Activated CD8-positive, alpha-beta T cell treated with anti-CD3 and anti-CD28 coated beads for 36 hours (primary cell): Measurements from ENCODE around the gene OR1F1. TPM values are rescaled to one million over a fixed set of nuclear protein-coding genes. Genes with fewer than 3 reads are reported as not detected.
A peak's percentile ranks its signal among the peaks of the same experiment; 100 is the strongest.

Experiments
- ATAC-seq: fragments of 200-7000 bp; cut with Tn5 transposase; one replicate; pipeline ENCODE4 v1.10.0; 2021; ENCODE audit warnings: mild to moderate bottlenecking, moderate library complexity
- CTCF ChIA-PET: fragments of 350-600 bp; sonication (Branson Sonifier 250); formaldehyde crosslinking; loops from one replicate; lab custom pipeline; 2021; ENCODE audit warnings: antibody characterized with exemption; lab: Charles Lee
- POLR2A ChIA-PET: fragments of 350-600 bp; sonication (Branson Sonifier 250); formaldehyde crosslinking; loops from one replicate; lab custom pipeline; 2021; ENCODE audit warnings: antibody characterized with exemption; lab: Charles Lee
- DNase-seq: peaks from one replicate; pipeline ENCODE4 v3.0.0-alpha.2; 2020
- H3K27ac Mint-ChIP-seq: one replicate; pipeline ENCODE4 v1.8.0; 2021; ENCODE audit warnings: mild to moderate bottlenecking, mixed read lengths
- H3K27me3 Mint-ChIP-seq: one replicate; pipeline ENCODE4 v1.8.0; 2021; ENCODE audit warnings: mixed read lengths
- H3K36me3 Mint-ChIP-seq: one replicate; pipeline ENCODE4 v1.8.0; 2021; ENCODE audit warnings: low read depth, mixed read lengths
- H3K4me1 Mint-ChIP-seq: one replicate; pipeline ENCODE4 v1.8.0; 2021; ENCODE audit warnings: low read depth, mixed read lengths
- H3K4me3 Mint-ChIP-seq: one replicate; pipeline ENCODE4 v1.8.0; 2021; ENCODE audit warnings: mild to moderate bottlenecking, moderate library complexity, mixed read lengths
- H3K9me3 Mint-ChIP-seq: one replicate; pipeline ENCODE4 v1.8.0; 2021; ENCODE audit warnings: mixed read lengths
- CTCF ChIP-seq: fragments of 200-600 bp; IDR thresholded peaks from one replicate; pipeline ENCODE4 v1.8.0; 2022; ENCODE audit warnings: antibody characterized with exemption, mild to moderate bottlenecking
- intact Hi-C: fragments of 100-400 bp; cut with micrococcal nuclease; formaldehyde crosslinking; loops from one replicate; pipeline ENCODE4 v1.10.0; 2022
- total RNA-seq, 2 experiments: library from RNA; stranded (reverse); gene quantifications; one replicate each; pipeline ENCODE4 v1.2.3, GENCODE V29; 2021

OR1F1 gene
- total RNA-seq, 2 experiments from 2014 or later: not detected

GRCh38 chr16:3234543-3234856 lies 46.5 kb downstream of the OR1F1 start:
- Mint-ChIP-seq H3K9me3 (peaks cover 24% of the 10 kb centered on the region), H3K4me1 (peaks cover 34% of the 10 kb centered on the region), H3K27me3 (no peaks in the 10 kb centered on the region), H3K27ac (peak overlapping the region; percentile 97), H3K4me3 (peak overlapping the region; percentile 81), H3K36me3 (peaks cover 46% of the 10 kb centered on the region)
- intact Hi-C loops: no loop called here
- CTCF ChIA-PET: interaction anchor here (0.9 to 1.8 kb wide), 3 partner anchors 11 to 223 kb away, joined by 4 to 8 read pairs (median 4); no protein-coding TSS in a partner anchor
- DNase-seq (no peak), ATAC-seq (peak; percentile 21)
- TF ChIP-seq CTCF: no peak
- POLR2A ChIA-PET: interaction anchor here (0.6 to 2.6 kb wide), 16 partner anchors 9 to 209 kb away, joined by 3 to 13 read pairs (median 4); partner anchors contain the start of genes NAA60 and ZNF213

GRCh38 chr16:3234857-3235561 lies 47.0 kb downstream of the OR1F1 start, which contains the start of gene ZNF200:
ZNF200 (minus strand) TSS chr16:3235158; CDS start chr16:3233755, 1,403 bp downstream.
- CTCF ChIA-PET: interaction anchor here (0.9 to 1.0 kb wide), 2 partner anchors 31 to 222 kb away, joined by 4 read pairs; no protein-coding TSS in a partner anchor
- POLR2A ChIA-PET: interaction anchor here (0.6 to 2.6 kb wide), 15 partner anchors 8 to 209 kb away, joined by 3 to 13 read pairs (median 4); partner anchors contain the start of genes NAA60 and ZNF213
- TF ChIP-seq CTCF: no peak
- peaks cover 42% of the 10 kb centered on the region for H3K36me3 Mint-ChIP-seq
- H3K4me3 Mint-ChIP-seq: peak within 1 kb of the TSS; percentile 81
- DNase-seq (peak; percentile 98), ATAC-seq (peak; percentile 94)
- peaks cover 34% of the 10 kb centered on the region for H3K4me1 Mint-ChIP-seq
- H3K27me3 Mint-ChIP-seq: no peaks in the 10 kb centered on the region
- peaks cover 23% of the 10 kb centered on the region for H3K9me3 Mint-ChIP-seq
- H3K27ac Mint-ChIP-seq: peak within 1 kb of the TSS; percentile 97
- intact Hi-C loops: no loop called here

GRCh38 chr16:3235856-3236669 lies 48.1 kb downstream of the OR1F1 start:
- H3K27me3 Mint-ChIP-seq: no peaks in the 10 kb centered on the region
- H3K4me1 Mint-ChIP-seq: peaks cover 34% of the 10 kb centered on the region
- peak overlapping the region; percentile 67 for H3K4me3 Mint-ChIP-seq
- peak overlapping the region; percentile 82 for H3K27ac Mint-ChIP-seq
- intact Hi-C loops: no loop called here
- CTCF ChIA-PET: interaction anchor here (1.0 to 1.4 kb wide), 3 partner anchors 27 to 35 kb away, joined by 3 to 5 read pairs (median 3); no protein-coding TSS in a partner anchor
- peaks cover 13% of the 10 kb centered on the region for H3K9me3 Mint-ChIP-seq
- DNase-seq (peak; percentile 81), ATAC-seq (no peak)
- POLR2A ChIA-PET: interaction anchor here (0.7 to 2.6 kb wide), 8 partner anchors 10 to 449 kb away, joined by 3 to 13 read pairs (median 6); no protein-coding TSS in a partner anchor
- no peak for TF ChIP-seq CTCF
- peaks cover 32% of the 10 kb centered on the region for H3K36me3 Mint-ChIP-seq

GRCh38 chr16:3241761-3242160 lies 53.8 kb downstream of the OR1F1 start:
- intact Hi-C loops: no loop called here

More at GRCh38 chr16:3241761-3242160, 53.8 kb downstream of the OR1F1 start:
- H3K4me1 Mint-ChIP-seq: peaks cover 5% of the 10 kb centered on the region
- ChIA-PET CTCF (no interaction called here), POLR2A (interaction anchor here (1.9 kb wide), 1 partner anchor 9 kb away, joined by 4 read pairs; no protein-coding TSS in a partner anchor)
- no peak for TF ChIP-seq CTCF
- no peaks in the 10 kb centered on the region for H3K36me3 Mint-ChIP-seq
- no peak for DNase-seq
- no peaks in the 10 kb centered on the region for H3K27me3 Mint-ChIP-seq
- ATAC-seq: no peak
- H3K4me3 Mint-ChIP-seq: no peak overlapping the region
- peaks cover 1% of the 10 kb centered on the region for H3K9me3 Mint-ChIP-seq
- no peak overlapping the region for H3K27ac Mint-ChIP-seq
